ENCODE measurements around the gene AMZ2.
"Not testable (repeated sequence)": the region's sequence is repeated elsewhere in the genome, so short reads cannot be mapped to it uniquely, and the experiment has no call there.

AMZ2 gene, protein sequence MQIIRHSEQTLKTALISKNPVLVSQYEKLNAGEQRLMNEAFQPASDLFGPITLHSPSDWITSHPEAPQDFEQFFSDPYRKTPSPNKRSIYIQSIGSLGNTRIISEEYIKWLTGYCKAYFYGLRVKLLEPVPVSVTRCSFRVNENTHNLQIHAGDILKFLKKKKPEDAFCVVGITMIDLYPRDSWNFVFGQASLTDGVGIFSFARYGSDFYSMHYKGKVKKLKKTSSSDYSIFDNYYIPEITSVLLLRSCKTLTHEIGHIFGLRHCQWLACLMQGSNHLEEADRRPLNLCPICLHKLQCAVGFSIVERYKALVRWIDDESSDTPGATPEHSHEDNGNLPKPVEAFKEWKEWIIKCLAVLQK

DNA sequence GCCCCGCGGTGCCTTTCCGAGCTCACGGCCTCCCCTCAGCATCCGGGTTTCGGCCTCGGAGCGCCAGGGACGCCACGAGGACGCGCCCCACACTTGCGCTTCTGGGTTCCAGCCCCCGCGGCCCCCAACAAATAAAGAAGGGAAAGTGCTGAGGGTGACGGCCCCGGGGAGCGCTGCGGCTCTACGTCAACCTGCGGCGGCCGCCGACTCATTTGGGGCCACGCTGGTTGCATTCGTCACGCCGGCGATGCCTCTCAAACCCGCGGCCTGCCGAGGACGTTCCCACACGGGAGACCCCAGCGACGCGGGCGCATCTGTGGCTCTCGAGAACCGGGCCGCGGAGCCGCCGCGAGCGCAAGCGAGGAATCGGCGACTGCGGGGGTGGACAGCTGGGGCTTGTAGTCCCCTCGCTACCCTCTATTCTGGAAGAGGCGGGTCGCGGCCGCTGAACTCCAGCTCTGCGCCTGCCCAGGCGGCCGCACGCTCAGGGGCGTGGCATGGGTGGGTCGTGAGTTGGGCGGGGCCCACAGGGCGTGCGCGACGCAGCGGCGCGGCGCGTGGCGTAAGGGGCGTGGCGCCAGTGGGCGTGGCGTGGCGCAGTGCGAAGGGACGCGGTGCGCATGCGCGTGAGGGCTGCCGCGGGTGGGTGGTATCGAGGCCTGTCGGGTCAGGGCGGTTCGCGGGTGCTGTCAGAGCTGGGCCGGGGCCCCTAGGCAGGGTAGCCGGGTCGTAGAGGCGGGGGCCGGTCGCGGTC, at the start of gene AMZ2:
AMZ2 (plus strand) TSS at position 599 of the 754 bp plus-strand sequence. CDS start 2,145 bp downstream, outside the sequence.
- peak; percentile 75 for DNase-seq (ENCODE audit: low read depth, low spot score)

DNA sequence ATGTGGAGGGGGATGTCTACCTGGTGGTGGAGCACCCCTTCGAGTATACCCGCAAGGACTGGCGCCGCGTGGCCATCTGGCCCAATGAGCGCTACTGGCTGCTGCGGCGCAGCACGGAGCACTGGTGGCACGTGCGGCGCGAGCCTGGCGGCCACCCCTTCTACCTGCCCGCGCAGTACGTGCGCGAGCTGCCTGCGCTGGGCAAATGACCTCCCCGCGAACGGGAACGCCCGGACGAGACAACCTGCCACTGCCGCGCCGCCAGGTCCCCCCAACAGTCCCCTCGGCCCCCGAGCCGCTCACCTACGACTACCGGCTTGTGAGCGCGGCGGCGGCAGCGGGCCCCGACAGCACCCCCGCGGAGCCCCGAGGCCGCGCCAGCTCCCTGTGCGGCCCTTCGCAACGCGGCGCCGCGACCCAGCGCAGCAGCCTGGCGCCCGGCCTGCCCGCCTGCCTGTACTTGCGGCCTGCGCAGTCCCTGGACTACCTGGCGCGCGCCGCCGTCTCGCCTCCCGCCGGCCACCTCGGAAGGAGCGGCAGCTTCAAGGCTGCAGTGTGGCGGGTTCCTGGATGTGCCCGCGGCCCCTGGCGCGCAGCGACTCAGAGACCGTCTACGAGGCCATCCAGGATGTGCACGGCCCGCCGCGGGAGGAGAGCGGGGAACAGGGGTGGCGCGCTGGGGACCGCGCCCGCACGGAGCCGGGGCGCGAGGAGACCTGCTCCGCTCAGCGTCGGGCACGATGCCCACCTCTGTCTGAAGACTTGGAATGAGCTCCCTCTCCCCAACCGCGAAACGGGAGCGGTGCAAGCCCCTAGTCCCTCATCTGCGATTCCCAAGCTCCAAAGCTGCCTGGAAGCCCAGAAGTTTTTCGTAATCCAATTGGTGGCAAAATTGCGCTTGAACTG, 48.7 kb upstream of the AMZ2 start:
- DNase-seq (ENCODE audit: low read depth, low spot score): no peak

DNA sequence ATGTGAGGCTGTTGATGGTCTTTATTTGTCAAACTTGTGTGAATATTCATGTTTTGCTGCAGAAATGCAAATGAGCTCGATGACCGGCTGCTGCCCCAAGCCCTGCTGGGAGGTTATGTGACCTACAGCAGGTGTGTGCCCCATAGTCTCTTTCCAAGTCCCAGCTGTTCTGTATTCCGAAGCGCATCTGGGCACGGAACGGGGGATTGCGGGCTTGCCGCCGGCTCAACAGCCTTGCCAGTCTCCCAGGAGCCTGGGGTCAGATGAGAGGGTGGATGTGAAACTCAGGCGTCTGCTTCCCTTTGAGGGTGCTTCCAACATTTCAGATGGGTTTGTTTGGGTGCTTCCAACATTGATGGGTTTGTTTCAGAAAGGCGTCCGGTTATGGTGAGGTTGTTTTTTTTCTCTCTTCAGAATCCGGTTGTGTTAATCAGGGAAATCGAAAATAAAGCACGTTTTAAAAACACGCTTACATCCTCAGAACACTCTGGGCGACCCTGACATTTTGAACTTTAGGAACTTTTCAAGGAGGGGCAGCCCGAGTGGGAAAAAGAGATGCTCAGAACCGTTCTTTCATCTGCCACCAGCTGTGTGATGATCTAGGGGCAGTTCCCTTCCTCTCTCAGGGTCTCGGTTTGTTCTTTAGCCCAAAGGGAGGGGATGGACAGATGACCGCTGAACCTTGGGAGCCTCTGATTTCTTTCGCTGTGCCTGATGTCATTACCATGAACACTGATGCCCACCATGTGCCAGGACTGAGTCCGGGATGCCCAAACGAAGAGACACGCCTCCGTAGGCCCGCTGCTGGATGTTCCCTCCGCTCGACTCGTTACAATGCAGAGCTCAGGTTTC, 47.8 kb upstream of the AMZ2 start:
- no peak for DNase-seq (ENCODE audit: low read depth, low spot score)

DNA sequence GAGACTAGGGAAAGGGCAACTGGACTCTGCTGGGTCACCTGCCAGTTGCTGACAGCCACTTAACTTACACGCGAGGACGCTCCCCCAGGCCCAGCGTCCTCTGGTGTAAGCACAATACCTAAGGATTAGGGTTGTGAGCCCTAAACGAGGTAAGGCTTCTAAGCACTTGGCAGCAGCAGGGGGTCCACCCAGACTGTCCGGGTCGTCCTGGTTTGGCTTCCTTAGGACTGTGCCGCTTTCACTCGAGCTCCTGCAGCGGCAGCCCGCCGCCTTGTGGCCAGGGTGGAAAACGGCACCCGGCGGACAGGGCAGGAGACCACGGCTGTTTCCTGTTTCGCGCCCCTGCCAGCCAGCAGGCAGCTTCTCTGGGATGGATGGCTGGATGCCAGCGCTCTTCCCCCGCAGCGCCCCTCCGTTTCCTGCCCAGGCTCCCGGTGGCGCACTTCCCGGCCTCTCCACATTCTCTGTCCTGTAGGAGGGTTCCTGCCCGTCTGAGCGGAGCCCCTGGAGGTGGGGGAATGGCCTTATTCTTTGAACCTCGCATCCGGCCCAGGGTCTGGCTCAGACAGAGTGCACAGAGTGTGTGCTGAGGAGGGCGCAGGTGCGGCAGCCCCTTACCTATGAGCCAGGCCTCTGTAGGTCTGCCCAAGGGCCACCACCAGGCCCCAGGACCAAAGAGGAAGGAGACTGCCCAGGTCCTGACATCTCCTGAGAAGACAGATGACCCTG, 47.0 kb upstream of the AMZ2 start:
- peak; percentile 31 for DNase-seq (ENCODE audit: low read depth, low spot score)

DNA sequence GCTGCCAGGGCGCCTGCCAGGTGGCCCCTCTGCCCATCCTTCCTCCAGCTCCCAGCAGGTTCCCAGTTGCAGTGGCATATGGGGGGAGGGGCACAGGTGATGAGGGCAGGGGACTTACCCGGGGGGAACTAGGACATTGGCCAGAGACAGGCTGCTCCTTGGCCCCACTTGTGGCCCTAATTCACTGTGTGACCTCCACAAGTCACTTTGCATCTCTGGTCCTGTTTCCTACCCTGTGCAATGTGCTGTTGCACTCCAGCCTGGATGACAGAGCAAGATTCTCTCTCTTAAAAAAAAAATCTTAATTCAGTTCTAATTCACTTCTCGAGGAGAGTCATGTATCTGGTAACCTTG, 46.4 kb upstream of the AMZ2 start:
- not testable (repeated sequence) for DNase-seq (ENCODE audit: low read depth, low spot score)

DNA sequence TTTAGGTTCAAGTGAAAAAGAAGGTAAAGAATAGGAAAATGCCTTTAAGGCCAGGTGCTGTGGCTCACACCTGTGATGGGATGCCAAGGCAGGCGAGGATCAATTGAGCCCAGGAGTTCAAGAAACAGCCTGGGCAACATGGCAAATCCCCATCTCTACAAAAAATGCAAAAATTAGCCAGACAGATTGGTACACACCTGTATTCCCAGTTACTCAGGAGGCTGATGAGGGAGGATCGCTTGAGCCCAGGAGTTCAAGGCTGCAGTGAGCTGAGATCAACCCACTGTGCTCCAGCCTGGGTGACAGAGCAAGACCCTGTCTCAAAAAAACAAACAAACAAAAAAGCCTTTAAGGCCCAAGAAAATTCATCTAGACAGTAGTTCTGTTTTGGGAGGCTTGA, 45.5 kb upstream of the AMZ2 start:
- not testable (repeated sequence) for DNase-seq (ENCODE audit: low read depth, low spot score)

DNA sequence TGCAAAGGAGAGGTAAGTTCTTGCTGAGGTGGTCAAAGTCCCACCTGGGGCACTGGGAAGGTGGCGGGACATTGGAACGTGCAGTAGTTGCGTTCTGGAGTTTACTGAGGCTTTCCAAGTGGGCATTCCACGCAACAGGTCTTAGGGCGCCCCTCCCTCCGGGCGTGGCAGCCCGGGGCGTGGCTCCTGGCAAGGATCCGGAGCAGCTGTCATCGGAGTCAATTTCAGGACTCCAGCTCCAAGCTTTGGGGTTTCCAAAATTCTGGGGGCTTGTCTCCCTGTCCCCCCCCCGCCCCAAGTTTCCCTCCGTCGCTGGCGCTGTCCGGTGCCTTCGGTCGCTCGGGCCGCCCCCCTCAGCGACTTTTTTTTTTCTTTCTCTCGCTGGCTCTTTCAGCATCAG, 43.1 kb upstream of the AMZ2 start:
- DNase-seq (ENCODE audit: low read depth, low spot score): no peak

DNA sequence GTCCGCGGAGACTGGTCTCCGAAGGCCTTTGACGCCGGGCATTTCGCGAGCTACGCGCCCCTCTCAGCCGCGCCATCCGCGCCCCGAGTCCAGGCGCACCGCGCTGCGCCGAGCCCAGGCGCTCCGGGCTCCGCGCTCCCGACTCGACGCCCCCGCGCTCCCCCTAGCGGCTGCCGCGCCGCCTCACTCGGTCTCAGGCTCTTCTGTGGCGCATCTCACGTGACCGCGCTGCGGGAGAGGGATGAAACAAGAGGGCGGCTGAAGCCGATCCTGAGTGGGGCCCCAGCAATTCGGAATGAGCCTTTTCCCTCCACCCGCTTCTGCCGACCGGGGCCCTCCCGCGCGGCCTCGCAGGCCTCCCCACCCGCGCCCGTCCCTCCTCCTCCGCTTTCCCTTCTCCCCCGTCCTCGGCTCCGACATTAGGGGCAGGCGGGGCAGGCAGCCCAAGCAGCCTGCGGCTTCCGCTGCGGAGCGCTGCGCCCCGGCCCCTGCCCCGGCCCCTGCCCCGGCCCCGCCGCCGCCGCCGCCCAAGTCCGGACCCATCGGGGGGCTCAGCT, 42.5 kb upstream of the AMZ2 start:
- peak; percentile 51 for DNase-seq (ENCODE audit: low read depth, low spot score)

DNA sequence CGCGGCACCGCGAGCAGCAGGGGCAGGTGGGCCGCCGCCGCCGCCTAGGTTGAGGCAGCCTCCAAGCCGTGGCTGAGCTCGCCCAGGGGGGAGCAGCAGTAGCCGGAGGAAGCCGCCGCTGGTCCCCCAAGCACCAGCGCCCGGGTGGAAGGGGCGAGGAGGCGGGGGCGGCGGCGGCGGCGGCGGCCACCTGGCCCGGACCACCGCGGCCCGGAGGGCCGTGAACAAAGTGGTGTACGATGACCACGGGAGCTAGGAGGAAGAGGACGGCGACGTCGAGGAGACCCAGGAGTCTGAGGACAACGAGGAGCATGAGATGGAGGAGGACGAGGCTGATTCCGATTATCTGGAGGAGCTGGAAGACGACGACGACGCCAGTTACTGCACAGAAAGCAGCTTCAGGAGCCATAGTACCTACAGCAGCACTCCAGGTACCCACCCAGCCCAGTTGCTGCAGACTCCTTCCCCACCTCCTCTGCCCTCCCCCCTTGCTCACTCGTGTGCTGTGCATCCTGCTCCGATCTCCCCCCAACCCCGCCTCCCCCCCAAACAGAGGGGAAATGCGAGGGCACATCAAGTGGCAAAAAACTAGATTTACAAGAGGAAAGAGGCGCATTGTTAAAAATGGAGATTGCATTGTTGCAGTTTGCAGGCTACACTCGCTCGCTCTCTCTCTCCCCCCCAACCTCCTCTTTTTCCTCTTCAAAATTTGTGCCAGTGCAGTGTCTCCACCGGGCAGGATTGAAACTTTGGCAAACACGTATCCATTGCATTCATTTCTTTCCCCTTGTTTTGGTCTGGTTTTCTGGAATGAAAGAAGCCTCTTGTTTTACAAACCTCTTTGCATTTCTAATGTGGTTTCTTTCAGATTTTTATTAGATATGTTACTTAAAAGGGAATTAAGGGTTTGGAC, 41.8 kb upstream of the AMZ2 start:
- DNase-seq (ENCODE audit: low read depth, low spot score): no peak

DNA sequence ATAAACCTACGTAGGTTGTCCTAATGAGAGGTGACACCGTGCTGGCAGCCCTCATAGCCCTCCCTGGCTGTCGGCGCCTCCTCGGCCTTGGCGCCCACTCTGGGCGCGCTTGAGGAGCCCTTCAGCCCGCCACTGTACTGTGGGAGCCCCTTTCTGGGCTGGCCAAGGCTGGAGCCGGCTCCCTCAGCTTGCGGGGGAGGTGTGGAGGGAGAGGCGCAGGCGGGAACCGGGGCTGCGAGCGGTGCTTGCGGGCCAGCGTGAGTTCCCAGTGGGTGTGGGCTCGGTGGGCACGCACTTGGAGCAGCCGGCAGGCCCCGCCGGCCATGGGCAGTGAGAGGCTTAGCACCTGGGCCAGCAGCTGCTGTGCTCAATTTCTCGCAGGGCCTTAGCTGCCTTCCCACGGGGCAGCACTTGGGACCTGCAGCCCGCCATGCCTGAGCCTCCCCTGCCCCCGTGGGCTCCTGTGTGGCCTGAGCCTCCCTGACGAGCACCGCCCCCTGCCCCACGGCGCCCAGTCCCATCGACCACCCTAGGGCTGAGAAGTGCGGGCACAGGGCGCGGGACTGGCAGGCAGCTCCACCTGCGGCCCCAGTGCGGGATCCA, 40.1 kb upstream of the AMZ2 start:
- DNase-seq (ENCODE audit: low read depth, low spot score): no peak

DNA sequence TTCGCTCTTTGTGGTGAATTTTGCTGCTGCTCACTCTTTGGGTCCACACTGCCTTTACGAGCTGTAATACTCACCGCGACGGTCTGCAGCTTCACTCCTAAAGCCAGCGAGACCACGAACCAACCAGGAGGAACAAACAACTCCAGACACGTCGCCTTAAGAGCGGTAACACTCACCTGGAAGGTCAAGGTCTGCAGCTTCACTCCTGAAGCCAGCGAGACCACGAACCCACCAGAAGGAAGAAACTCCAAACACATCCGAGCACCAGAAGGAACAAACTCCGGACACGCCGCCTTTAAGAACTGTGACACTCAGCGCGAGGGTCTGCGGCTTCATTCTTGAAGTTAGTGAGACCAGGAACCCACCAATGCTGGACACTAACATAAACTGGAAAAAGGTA, 39.2 kb upstream of the AMZ2 start:
- not testable (repeated sequence) for DNase-seq (ENCODE audit: low read depth, low spot score)

DNA sequence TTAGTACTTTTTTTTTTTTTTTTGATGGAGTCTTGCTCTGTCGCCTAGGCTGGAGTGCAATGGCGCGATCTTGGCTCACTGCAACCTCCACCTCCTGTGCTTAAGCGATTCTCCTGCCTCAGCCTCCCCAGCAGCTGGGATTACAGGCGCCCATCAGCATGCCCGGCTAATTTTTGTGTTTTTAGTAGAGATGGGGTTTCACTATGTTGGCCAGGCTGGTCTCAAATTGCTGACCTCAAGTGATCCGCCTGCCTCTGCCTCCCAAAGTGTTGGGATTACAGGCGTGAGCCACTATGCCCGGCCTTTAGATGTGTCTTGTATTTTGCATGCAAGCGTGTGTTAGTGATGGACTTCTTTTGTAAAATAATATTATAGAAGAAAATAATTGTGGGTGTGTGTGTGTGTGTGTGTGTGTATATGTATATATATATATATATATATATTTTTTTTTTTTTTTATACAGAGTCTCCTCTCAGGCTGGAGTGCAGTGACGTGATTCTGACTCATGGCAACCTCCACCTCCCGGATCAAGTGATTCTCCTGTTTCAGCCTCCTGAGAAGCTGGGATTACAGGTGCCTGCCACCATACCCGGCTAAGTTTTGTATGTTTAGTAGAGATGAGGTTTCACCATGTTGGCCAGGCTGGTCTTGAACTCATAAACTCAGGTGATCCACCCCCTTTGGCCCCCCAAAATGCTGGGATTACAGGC, 38.5 kb upstream of the AMZ2 start:
- not testable (repeated sequence) for DNase-seq (ENCODE audit: low read depth, low spot score)

DNA sequence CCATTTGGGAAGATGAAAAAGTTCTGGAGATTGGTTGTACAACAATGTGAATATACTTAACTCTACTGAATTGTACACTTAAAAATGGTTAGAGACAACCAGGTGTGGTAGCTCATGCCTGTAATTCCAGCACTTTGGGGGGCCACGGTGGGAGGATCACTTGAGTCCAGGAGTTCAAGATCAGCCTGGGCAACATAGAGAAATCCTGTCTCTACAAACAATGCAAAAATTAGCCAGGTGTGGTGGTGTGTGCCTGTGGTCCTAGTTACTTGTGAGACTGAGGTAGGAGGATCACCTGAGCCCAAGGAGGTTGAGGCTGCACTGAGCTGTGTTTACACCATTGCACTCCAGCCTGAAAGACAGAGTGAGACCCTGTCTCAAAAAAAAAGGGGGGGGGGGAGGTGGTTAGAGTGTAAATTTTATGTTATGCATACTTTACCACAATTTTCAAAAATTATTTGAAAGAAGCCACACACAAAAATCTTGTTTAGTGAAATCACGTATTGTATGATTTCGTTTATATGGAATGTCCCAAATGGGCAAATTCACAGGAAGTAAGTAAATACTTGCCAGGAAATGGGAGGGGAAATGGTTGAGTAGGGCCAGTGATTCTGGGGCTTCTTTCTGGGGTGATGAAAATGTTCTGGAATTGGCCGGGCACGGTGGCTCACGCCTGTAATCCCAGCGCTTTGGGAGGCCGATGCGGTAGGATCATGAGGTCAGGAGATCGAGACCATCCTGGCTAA, 37.1 kb upstream of the AMZ2 start:
- no peak for DNase-seq (ENCODE audit: low read depth, low spot score)

DNA sequence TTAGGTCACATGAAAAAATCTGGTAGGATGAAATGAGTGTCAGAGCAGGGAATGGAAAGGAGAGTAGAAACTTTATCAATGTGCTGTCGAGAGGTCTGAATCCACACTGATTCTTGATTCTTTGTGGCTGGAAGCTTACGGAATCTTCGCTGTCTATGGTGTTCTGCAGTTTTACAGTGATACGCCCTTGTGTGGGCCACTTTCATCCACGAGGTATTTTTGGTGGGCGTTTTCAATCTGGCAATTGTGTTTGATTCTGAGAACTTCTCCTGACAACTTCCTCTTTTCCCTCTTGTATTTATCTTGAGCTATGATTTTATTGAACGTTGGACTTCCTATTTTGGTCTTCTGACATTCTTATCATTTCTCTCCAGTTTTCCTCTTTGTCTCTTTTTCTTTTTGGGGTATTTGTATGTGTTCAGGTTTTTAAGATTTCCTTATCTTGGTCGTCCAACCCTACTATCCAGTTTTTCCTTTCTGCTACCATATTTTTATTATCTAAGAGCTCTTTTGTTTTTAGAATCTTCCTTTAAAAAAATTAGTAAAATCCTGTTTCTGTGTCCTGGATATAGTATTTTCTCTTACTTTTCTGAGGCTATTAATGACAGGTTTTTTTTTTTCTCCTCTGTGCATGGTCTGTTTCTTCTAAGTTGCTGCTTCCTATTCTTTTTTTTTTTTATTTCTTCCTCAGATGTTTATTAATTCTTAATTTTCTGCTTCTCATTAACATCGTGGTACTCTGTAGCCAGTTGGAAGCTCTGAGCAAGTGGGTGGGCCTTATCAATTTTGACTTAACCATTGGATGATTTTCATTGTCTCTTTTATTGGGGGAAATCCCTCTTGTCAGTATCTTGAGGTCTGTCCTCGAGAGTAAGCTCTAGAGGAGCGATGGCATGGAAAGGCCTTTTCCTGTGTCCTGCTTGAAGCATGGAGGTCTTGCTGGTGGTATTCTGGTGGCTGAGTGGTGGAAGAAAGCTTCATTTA, 34.1 kb upstream of the AMZ2 start:
- DNase-seq (ENCODE audit: low read depth, low spot score): not testable (repeated sequence)

DNA sequence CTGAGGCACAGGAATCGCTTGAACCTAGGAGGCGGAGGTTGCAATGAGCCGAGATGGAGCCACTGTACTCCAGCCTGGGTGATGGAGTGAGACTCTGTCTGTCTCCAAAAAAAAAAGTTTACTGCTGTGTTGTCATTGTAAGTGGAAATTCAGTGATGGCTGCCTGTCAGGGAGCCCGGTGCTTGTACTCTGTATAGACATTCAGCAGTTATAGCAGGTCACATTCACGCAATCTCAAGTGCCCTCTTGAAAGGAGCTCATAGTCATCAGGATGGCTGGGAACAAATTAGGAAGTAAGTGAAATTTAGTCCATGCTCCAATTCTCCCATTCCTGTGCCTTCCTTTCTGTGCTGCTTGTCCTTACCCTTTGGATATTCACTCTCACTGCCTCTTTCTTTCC, 32.4 kb upstream of the AMZ2 start:
- not testable (repeated sequence) for DNase-seq (ENCODE audit: low read depth, low spot score)

DNA sequence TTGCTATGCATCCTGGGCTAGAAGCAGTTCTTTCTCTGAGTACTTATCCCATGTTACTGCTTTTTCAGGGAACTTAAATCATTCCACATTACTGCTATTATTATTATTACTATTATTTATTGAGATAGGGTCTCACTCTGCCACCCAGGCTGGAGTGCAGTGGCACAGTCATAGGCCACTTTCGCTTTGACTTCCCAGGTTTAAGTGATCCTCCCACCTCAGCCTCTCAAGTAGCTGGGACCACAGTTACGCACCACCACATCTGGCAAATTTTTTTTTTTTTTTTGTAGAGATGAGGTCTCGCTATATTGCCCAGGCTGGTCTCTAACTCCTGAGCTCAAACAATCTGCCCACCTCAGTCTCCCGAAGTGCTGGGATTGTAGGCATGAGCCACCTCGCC, 28.4 kb upstream of the AMZ2 start:
- DNase-seq (ENCODE audit: low read depth, low spot score): not testable (repeated sequence)

Measured in brain pericyte (primary cell).